GM19397 (cell line): ENCODE measurements around the gene PTPRE.

Experiments used
- ATAC-seq: cut with Tn5 transposase; IDR thresholded peaks from one replicate; pipeline ENCODE4 v1.9.1; 2021; ENCODE audit warnings: mild to moderate bottlenecking, moderate library complexity; ENCODE audit not compliant: unreplicated experiment

The PTPRE gene

GRCh38 chr10:127905848-127906261, 1.0 kb upstream of the PTPRE start:
- no peak for ATAC-seq

- ATAC-seq: no peak
Measured at GRCh38 chr10:127907411-127908105, 655 bp downstream of the PTPRE start.

DNA sequence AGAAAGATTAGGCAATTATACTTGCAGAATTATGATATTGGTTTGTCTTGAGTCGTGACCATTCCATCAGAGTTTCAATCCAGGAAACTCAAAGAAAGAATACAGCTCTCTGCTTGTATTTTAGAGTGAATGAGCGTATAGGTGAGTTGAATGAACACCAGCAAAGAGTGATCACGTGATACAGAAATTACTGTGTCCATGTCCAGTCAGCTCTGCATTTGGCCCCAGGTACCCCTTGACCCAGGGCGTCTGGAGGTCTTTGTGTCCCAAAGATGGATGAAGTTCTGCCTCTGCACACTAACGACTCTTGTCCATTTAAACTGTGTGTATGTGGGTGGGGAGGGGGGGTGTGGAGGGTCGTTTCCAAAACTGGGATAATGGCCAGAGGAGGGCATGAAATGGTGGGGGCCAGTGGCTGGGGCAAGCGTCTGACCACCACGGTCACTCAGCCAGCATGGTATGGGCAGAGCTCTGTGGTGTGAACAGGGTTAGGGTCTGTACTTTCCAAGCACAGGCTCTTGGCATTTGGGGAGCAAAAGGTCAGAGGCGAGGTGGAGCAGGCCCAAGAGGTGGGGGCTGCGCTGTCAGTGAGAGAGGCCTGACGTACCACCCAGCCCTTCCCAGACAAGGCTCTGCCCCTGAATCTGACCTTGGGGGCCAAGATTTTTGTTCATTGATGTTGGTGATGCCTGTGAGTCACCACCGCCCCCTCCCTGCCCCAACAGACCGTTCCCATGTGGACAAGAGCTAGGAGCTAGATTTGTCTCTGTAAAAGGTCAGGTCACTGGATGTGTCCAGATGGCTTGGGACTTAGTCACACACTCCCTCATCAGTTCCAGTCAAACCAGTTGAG, 1.4 kb downstream of the PTPRE start:
- ATAC-seq: no peak

GRCh38 chr10:127908959-127909267, 2.0 kb downstream of the PTPRE start:
- ATAC-seq: no peak

GRCh38 chr10:127909716-127910463, 3.0 kb downstream of the PTPRE start:
- ATAC-seq: no peak

GRCh38 chr10:127910464-127910770, 3.5 kb downstream of the PTPRE start:
- ATAC-seq: no peak

DNA sequence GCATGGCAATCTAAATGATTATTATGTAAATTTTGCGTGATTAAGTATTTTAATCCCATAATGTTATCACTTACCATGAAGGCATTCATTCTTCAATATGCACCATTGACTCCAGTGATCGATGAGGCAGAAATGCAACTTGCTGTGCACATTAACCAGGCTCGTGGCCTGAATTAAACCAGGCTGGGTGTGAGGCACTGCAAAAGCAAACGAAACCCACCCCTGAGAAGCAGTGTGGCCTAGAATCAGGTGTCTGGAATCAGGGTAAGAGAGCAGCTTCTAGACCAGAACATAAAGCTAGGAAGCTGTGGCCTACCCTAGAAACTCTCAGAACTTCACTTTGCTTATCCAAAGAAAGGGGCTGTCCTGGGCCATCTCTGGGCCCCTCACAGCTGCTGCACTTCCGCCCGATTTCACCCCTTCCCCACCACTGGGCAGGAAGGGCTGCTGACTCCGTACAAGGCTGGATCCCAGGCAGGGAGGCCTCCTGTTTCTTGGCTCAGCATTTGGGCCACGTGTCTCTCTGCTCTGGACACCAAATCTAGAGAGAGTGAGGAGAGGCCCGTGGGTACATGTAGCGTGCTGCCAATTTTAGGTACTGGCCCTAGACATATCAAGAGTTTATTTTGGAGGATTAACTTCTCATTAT, 4.4 kb downstream of the PTPRE start:
- no peak for ATAC-seq

GRCh38 chr10:127911867-127912257, 5.0 kb downstream of the PTPRE start:
- ATAC-seq: no peak

DNA sequence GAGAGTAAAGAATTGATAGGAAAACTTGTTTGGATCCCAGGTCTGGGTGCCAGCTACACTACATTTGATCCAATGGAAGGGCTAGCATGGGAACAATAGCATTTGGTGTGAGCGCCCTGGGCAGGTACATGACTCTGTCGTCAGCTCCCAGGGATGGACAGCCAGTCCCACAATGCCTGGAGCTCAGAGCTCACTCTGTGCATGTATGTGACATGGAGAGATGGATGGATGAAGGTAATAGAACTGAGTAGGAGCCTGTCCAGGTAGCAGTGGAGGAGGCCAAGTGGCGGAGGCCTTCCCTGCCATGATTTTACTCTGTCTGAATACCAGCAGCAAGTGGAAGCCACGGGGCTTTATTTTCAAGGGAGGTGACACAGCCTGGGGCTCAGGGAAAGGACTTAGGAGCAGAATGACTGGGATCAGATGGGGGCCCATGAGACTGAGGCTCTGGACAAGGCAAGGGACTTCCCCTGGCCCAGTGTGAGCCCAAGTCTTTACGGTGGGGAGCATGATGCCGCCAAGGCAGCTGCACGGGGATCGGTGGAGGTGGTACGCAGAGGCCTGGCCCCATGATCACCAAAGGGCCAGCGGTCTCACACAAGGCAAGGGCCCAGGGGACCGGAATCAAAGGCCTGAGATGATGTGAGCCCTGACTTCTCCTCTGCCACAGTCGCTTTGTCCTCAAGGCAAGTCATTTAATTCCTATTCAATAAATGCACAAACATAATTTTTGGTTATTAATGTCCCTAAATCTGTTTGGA, 5.9 kb downstream of the PTPRE start:
- ATAC-seq: no peak

DNA sequence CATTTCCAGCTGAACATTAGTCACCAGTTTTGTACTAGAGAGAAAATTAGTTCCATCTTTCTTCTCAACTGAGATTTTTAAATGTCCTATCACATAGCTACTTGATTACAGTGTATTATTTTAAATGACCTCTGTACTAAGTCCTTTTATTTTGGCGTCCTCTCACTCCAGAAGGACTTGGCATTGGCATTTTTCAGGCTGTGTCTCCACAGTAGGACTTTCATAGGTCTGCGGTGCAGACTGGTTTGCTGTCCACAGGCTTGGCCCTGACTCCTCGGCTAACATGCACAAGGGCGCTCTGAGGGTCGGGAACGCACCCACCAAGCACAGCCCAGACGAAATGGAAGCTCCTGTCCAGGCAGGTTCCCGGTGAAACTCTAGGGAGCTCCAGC, 6.5 kb downstream of the PTPRE start:
- no peak for ATAC-seq

GRCh38 chr10:127915324-127915723, 8.4 kb downstream of the PTPRE start:
- ATAC-seq: no peak

DNA sequence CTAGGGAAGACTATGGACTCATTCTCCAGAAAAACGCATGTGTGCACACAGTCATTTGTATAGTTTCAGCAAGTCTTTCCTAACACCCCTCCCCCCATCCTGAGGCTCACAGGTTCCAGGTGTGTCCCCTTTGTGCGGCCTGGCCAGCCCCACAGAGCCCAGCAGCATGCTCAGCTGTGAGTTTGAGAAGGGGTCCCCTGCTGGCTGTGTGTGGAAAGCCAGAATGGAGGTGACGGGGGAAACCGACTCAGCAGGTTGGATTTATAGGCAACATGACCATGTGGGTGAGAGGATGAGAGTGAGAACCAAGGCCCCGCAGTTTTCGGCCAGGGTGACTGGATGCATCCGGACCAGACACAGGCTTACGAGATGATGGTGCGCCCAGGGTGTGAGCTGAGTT, 9.9 kb downstream of the PTPRE start:
- no peak for ATAC-seq

DNA sequence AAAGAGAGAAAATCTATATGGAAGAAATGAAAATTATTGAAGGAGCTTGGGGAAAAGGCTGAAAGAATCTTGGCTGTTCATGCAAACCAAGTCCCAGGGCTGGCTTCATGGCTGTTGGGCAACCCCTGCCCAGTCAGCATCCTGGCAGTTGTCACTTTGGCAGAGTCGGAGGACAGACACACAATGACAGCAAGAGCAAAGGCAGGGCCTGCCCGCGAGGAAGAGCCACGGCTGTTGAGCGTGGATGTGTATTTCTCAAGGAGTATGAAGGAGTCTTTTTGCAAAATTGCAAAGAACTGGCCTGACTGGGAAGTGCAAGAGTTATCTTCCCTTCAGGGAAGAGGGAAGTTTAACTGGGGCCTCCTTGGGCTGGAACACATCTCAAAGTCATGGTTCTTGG, 11.7 kb downstream of the PTPRE start:
- ATAC-seq: no peak

GRCh38 chr10:127919418-127920271, 12.7 kb downstream of the PTPRE start:
- no peak for ATAC-seq

DNA sequence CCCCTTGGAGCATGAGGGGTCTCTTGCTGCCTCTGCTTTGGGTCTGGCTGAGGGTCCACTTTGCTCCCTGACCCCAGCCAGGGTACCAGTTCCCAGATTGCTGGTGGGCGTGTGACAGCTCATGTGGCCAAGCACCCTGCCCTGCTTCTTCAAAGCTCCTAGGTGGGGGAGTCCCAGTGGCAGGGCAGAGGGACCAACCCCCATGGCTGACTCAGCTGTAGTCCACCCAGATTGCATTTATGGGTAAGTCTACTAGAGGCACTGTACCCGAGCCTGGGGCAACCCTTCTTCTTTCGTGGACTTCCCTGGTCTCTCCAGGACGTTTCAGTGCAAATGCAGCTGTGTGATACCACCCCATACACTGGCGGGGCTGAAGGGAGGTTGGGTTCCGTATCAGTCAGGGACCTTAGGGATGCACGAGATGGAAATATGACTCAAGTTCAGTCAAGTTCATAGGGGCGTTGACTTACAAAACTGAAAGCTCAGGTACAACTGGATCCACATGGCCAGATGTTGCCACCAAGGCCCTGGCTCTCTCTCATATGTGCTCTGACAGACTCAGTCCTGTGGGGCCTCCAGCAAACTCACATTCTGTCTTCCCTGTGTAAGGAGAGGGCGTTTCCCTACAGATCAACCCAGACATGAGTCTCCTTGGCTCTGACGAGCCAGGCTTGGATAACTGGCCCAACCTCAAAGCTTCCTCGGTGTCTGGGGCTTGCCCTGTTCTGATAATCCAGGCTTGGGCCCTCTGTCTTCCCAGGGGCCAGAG, 13.6 kb downstream of the PTPRE start:
- no peak for ATAC-seq

- no peak for ATAC-seq
Measured at GRCh38 chr10:127921075-127921752, 14.3 kb downstream of the PTPRE start.

DNA sequence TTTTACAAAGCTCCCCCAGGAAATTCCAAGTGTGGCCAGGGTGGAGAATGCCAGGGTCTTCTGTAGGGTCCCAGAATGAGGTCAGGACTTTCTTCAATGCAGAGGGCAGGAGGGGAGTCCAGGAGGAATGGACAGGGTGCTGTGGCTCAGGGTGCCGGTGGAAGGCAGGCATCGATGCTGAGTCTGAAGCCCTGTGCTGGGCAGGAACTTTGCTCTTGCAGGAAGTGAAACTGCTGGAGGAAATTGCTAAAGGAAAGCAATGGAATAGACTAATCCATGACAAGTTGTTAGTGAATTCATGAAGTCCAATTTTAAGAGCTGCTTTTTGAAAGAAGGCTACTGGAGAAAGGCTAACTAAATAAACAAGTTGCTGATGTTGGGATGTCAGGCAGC, 14.8 kb downstream of the PTPRE start:
- no peak for ATAC-seq

DNA sequence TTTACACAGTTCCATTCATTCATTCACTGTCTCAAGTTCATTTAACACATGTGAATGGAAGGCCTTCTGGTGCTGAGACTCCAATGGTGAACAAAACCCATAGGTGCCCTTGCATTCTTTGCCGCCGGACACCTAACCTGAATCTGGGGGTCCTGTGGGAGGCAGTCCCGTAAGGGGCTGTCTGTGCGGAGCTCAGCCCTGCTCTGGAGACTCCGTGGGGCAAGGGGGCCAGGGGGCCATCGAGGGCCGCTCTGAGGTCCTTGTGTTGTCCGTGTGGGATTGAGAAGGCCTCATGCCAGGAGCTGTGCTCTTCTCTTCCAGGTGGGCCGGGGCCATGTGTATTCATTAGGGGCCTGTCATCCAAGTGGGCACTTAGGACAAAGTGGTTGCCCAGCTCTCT, 15.3 kb downstream of the PTPRE start:
- ATAC-seq: no peak
